ENCODE results near the gene FBXO28.
"Not testable (repeated sequence)": the region's sequence is repeated elsewhere in the genome, so short reads cannot be mapped to it uniquely, and the experiment has no call there.

Gene FBXO28, protein sequence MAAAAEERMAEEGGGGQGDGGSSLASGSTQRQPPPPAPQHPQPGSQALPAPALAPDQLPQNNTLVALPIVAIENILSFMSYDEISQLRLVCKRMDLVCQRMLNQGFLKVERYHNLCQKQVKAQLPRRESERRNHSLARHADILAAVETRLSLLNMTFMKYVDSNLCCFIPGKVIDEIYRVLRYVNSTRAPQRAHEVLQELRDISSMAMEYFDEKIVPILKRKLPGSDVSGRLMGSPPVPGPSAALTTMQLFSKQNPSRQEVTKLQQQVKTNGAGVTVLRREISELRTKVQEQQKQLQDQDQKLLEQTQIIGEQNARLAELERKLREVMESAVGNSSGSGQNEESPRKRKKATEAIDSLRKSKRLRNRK

DNA sequence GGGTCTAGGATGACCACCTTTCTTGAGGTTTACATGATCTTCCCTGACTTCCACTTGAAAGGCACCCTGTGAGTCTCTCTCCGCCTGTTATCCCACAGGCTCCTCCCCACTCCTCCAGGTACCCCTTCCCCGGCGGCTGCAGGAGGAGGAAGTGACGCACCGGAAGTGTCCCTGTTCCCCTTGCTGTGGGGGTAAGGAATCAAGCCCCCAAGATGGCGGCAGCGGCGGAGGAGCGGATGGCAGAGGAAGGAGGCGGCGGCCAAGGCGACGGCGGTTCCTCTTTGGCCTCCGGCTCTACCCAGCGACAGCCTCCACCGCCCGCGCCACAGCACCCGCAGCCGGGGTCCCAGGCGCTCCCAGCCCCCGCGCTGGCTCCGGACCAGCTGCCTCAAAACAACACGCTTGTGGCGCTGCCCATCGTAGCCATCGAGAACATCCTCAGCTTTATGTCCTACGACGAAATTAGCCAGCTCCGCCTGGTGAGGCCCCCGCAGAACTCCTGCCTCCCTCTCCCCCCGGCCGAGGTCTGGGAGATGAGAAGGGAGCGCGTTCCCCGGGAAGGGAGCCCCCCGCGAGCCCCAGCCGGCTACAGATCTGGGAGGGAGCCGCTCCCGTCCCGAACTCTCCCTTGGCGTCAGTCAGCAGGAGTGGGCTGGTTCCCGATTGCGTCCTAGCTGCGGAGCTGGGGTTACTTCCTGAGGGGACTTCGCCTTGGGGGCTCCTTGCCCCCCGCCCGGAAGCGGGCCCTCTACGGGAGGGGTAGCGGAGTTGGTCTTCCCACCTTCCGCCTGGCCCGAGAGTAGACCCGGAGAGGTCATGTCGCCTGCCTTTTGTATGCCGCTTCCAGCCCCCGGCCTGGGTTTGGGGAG, at the start of gene FBXO28:
Gene FBXO28, plus strand, starts transcription at position 194 of the 869 bp plus-strand sequence. Its CDS starts 19 bp downstream, at position 213.
- peak; percentile 87 for DNase-seq

DNA sequence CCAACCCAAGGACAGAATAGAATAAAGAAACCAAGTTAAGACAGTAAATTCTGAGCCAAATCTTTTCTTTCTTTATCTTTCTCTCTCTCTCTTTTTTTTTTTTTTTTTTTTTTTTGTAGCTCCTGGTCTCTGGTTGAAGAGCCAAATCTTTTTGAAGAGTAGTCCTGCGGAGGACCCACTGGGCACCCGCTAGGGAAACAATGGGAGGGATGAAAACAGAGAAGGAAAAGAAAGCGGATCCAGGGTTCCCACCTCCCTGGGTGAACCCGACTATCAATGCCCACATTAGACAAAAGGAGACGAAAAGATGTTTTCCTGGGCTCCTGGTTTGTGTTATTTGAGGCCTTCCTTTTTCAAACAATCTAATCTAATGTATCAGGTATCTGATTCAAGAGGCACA, 49.8 kb upstream of the FBXO28 start:
- DNase-seq, result no peak

- DNase-seq, result no peak
Observed at GRCh38 chr1:224065455-224065854, 48.5 kb upstream of the FBXO28 start.

GRCh38 chr1:224067207-224067606, 46.7 kb upstream of the FBXO28 start:
- no peak for DNase-seq

DNA sequence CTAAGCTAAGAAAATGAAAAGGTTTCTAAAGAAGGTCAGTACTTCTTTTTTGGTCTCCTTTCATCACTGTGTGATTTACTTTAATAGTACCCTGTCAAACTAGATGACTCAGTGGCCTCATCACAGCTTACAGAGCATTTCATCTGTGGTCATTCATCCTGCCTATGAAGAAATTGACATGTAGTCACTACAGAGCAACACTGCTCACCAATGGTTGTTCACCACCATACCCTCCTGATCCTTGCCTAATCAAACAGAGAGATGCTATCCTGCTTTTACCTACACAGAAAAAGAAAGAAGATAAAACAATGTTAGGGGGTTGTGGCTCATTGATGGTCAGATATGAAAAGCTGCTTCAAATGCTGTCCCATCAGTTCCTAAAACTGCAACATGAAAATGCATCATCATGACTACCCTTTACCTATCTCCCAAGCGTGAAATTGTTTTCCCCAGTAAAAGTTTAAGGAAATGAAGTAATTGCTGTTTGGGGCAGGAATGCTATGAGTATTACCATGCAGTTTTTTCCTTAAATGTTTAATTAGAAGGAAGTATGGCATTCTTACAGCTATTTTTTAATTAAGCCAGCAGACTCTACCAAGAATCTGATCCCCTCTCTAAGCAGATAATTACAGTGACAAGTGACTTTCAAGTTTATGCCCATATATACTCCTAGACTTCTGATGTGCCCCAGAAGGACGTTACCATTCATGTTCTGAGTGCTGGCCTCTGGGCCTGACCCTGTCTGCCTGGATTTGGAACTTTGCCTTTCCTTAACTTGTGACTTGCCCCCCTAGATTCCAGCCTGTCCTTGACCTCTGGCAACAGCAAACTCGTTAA, 46.1 kb upstream of the FBXO28 start:
- DNase-seq, result no peak

DNA sequence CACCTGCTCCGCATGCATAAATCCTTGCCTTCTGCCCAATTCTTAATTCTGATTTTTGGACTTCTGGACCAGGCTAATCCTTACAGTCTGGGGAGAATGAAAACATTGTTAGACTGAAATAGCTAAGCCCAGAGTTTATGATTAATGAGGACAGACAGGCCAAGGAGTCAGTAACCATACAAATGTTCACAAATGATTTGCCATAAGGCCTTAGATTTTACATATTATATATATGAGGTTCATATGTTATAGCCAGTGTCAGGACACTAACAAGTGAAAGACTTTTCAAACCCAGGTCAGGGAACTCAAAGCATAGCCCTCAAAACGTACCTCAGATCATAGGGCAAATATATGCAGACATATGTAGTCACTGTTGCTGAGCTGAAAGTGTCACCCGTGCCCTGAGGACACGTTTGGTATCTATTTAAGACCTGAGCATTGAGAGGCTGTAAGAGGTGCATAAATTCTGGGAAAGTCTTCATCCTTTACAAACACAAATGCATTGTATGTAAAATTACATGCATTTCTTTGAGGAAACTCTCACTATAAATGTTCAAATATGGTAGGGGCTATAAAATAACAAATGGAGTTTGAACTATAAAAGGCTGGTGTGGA, 45.3 kb upstream of the FBXO28 start:
- DNase-seq, result no peak

- DNase-seq, result no peak
Observed at GRCh38 chr1:224069138-224069537, 44.8 kb upstream of the FBXO28 start.

DNA sequence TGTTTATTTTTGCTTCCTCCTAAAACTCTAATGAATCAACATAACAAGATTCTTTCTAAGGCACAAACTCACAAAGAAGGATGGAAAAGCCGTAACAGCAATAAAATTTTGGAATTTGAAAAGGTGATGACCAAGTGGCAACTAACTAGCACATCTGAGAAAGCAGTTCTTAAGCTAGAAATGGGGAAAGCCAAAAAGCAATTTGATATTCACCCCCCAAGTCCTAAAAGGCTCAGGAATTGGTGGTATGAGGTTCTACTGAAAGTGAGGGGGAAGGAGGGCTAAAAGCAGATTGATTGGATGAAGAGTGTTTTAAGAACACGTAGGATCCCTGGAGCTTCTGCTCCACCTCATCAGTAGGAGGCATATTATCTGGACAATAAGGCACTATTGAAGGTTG, 43.4 kb upstream of the FBXO28 start:
- DNase-seq, result no peak

- DNase-seq, result no peak
Observed at GRCh38 chr1:224076407-224076806, 37.5 kb upstream of the FBXO28 start.

DNA sequence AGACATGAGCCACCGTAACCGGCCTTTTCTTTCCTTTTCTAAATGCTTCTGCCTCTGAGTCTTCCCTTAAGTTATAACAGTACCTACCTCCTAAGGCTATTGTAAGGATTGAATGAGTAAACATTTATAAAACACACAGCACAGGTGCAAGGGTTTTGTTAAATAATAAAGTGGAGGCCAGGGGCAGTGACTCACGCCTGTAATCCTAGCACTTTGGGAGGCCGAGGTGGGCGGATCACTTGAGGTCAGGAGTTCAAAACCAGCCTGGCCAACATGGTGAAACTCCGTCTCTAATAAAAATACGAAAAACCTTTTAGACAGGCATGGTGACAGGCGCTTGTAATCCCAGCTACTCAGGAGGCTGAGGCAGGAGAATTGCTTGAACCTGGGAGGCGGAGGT, 34.3 kb upstream of the FBXO28 start:
- DNase-seq, result not testable (repeated sequence)

DNA sequence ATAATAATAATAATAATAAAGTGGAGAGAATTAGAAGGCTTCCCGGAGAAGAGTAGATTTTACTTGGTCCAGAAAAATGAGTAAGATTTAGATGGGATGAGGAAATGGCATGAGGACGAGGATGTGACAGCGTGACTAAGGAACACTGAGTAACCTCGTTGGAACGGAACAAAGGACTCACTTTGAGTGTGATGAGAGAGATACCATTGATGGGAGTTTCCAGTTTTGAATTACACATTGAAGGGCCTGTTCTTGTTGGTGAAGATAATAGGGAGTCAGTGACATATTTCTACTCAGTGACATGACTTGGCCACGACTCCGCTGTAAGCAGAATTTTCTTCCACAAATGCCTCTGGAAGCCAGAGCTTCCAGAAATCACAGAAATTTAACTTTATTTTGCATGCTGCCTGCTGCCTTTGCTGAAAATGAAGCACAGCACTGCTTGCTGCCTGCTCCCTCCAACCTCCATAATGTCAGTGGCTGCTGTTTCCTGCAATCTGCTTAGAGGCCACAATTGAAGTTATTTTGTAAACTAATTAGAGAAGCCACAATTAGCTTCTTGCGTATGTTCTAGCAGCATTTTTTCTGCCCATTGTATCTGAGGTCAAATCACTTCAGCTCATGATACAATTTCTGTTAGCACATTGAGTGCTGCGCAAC, 33.7 kb upstream of the FBXO28 start:
- no peak for DNase-seq

DNA sequence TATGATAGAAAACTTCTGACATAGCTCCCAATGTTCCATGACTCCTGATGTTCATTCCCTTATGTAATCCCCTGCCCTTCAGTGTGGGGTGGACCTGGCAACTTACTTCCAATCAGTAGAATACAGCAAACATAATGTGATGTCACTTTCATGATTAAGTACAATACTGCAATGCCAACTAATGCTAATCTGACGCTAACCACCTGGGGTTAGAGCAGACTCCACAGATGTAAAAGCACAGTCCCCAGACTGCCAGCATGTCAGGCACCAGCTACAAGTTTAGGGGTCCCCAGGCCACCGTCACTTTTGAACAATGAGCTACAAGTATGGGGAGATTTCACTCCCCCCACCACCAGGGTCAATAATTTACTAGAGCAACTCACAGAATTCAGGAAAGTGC, 32.3 kb upstream of the FBXO28 start:
- no peak for DNase-seq

DNA sequence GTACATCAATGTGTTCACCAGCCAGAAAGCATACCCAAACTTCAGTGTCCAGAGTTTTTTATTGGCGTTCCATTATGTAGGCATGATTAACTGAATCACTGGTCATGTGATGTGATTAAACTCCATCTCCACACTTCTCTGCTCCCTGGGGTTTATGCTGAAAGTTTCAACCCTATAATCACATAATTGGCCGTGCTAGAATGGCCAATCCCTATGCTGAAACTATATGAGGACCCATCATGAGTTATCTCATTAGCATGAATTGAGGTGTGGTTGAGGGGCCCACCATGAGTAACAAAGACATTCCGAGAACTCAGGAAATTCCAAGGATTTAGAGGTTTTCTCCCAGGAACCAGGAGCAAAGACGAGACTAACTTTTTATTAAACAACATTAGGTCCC, 31.8 kb upstream of the FBXO28 start:
- no peak for DNase-seq

DNA sequence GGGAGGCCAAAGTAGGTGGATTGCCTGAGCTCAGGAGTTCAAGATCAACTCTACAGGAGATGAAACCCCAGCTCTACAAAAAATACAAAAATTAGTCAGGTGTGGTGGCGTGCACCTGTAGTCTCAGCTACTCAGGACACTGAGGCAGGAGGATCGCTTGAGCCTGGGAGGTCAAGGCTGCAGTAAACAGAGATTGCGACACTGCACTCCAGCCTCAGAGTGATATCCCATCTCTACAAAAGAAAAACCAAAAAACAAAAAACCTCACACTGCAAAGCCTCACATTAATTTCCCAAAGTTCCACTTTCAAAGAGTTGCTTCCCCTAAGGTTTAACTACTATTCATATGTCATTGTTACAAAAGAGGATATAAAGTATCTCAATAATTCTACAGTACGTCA, 29.0 kb upstream of the FBXO28 start:
- DNase-seq, result no peak

- DNase-seq, result no peak
Observed at GRCh38 chr1:224085421-224086108, 28.3 kb upstream of the FBXO28 start.

DNA sequence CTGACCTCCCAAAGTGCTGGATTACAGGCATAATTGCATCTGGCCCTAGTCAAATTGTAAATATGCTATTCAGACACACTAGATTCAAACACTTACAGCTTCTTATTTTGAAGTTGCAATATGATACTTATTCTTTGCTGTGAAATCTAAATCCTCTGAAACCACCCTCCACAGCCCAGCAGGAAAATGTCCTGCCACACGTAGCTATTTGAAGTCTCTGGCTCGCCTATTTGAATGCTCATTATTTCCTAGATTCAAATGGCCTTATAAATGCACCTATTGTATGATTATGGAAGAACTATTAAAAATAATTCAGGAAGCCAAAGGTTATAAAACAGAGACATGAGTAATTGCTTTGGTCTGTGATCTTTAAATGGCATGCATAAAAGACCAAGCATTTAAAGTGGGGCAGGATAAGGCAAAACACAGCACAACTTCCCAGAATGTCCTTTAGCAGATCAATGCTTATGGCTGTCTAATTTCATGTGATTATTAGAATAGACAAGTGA, 26.6 kb upstream of the FBXO28 start:
- DNase-seq, result no peak

DNA sequence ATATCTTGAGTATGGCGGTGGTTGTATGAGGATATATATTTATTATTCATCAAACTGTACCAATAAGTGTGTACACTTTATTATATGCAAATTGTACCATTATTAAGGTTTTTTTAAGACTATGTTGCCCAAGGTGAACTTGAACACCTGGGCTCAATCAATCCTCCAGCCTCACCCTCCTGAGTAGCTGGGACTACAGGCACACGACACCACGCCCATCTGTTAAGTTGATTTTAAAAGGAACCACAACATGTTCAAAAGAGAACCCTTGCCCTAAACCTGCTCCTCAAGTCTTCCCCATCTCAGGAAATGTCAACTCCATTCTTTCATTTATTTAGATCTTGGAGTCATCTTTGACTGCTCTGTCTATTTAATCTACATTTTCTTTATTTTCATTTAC, 24.3 kb upstream of the FBXO28 start:
- no peak for DNase-seq

DNA sequence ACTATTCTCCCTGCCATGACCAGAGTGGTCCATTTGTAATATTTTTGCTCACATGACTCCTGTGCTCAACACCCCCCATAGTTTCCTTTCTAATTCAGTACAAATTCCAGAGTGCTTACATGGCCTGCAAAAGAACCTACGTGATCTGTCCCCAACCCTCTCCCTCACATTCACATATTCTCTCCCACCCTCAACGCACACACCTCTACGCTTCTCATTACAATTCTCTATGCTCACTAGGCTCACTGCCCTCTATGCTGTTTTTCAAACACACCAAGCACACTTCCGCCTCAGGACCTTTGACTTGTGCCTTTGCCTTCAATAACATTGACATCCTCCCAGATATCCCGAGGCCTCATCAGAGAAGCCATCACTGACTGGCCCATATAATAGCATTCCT, 23.8 kb upstream of the FBXO28 start:
- no peak for DNase-seq

DNA sequence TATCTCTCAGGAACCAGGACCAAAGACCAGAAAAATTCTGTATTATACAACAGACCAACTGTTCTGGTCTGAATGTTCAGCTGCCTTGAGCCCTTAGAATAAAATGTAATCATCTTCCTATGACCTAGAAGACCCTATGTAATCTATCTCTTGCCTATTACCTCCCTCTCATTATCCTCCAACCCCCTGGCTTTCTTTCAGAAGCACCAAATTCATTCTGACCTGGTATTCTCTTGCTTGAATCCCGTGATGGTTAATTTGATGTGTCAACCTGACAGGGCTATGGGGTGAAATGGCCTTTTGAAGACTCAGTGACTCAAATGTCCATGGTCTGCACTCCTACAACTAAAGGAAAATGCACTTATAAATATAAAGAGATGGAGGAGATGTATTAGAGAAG, 21.8 kb upstream of the FBXO28 start:
- DNase-seq, result no peak

DNA sequence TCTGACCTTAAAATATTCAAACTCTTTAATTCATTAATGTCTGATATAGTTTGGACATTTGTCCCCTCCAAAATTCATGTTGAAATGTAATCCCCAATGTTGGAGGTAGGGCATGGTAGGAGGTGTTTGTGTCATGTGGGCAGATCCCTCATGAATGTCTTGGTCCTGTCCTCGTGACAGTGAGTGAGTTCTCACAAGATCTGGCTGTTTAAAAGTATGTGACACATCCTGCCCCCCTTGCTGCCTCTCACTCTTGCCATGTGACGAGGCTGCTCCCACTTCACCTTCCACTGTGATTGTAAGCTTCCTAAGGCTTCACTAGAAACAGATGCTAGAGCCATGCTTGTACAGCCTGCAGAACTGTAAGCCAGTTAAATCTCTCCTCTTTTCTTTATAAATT, 21.3 kb upstream of the FBXO28 start:
- no peak for DNase-seq

DNA sequence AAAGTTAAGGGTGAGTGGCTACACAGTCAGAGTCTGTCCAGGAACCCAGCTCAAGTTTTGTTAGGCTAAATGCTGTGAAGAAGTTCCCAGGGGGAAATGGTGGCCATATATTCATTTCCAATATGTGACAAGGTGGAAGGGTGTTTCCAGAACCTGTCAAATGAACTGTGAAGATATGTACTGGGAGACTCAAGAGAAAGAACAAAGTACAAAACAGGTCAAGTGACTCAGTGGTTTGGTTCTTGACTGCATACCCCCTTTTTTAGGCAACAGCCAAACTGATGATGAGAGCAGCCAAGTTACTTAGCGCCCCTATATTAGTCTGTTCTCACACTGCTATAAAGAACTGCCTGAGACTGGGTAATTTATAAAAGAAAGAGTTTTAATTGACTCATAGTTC, 18.6 kb upstream of the FBXO28 start:
- DNase-seq, result no peak
